Measurements from ENCODE around the gene SPOCK1.

DNA sequence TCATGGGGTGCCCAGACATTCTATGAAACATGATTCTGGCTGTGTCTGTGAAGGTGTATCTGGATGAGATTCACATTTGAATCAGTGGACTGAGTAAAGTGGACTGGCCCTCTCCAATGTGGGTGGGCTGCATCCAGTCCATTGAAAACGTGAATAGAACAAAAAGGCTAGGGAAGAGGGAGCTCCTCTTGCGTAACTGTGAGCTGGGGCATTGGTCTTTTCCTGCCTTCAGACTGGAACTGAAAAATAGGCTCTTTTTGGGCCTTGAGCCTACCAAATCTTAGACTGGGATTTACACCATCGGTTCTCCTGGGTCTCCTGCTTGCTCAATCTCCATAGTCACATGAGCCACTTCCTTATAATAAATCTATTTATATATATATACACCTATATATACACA is 170.1 kb downstream of the SPOCK1 start:
- TF ChIP-seq JUNB (IDR thresholded peaks at IDR 0.05; ENCODE audit: unreplicated experiment): no peak
- TF ChIP-seq EZH2 (IDR thresholded peaks at IDR 0.05; ENCODE audit: low read depth, unreplicated experiment): no peak
- TF ChIP-seq, protein P1, sequence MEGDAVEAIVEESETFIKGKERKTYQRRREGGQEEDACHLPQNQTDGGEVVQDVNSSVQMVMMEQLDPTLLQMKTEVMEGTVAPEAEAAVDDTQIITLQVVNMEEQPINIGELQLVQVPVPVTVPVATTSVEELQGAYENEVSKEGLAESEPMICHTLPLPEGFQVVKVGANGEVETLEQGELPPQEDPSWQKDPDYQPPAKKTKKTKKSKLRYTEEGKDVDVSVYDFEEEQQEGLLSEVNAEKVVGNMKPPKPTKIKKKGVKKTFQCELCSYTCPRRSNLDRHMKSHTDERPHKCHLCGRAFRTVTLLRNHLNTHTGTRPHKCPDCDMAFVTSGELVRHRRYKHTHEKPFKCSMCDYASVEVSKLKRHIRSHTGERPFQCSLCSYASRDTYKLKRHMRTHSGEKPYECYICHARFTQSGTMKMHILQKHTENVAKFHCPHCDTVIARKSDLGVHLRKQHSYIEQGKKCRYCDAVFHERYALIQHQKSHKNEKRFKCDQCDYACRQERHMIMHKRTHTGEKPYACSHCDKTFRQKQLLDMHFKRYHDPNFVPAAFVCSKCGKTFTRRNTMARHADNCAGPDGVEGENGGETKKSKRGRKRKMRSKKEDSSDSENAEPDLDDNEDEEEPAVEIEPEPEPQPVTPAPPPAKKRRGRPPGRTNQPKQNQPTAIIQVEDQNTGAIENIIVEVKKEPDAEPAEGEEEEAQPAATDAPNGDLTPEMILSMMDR (conservative IDR thresholded peaks at IDR 0.05; ENCODE audit: low read depth in 2 of 2): no peak
- TF ChIP-seq NANOG (IDR thresholded peaks at IDR 0.05; ENCODE audit: borderline replicate concordance): no peak
- no peak for TF ChIP-seq EZH2phosphoT487 (IDR thresholded peaks at IDR 0.05; ENCODE audit: unreplicated experiment)
- TF ChIP-seq POLR2AphosphoS5 (IDR thresholded peaks at IDR 0.05; ENCODE audit: low read depth): no peak
- TF ChIP-seq, protein P2, sequence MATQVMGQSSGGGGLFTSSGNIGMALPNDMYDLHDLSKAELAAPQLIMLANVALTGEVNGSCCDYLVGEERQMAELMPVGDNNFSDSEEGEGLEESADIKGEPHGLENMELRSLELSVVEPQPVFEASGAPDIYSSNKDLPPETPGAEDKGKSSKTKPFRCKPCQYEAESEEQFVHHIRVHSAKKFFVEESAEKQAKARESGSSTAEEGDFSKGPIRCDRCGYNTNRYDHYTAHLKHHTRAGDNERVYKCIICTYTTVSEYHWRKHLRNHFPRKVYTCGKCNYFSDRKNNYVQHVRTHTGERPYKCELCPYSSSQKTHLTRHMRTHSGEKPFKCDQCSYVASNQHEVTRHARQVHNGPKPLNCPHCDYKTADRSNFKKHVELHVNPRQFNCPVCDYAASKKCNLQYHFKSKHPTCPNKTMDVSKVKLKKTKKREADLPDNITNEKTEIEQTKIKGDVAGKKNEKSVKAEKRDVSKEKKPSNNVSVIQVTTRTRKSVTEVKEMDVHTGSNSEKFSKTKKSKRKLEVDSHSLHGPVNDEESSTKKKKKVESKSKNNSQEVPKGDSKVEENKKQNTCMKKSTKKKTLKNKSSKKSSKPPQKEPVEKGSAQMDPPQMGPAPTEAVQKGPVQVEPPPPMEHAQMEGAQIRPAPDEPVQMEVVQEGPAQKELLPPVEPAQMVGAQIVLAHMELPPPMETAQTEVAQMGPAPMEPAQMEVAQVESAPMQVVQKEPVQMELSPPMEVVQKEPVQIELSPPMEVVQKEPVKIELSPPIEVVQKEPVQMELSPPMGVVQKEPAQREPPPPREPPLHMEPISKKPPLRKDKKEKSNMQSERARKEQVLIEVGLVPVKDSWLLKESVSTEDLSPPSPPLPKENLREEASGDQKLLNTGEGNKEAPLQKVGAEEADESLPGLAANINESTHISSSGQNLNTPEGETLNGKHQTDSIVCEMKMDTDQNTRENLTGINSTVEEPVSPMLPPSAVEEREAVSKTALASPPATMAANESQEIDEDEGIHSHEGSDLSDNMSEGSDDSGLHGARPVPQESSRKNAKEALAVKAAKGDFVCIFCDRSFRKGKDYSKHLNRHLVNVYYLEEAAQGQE (IDR thresholded peaks at IDR 0.05; ENCODE audit: unreplicated experiment): no peak

All from GM23338 (cell line).